Measurements from ENCODE around the gene ADGRF5.

The ADGRF5 gene

GRCh38 chr6:46932526-46933319, 11.0 kb upstream of the ADGRF5 start:
- Histone ChIP-seq H3K9me3 (ENCODE audit: control insufficient read depth, low read length) (no peaks in the 10 kb centered on the region), H3K27ac (ENCODE audit: insufficient read depth, low read length, poor library complexity, severe bottlenecking) (no peak overlapping the region), H3K4me3 (ENCODE audit: insufficient read depth, low read depth, low read length, poor library complexity, severe bottlenecking) (no peak overlapping the region), H3K4me1 (ENCODE audit: control insufficient read depth, insufficient read depth, low read length, poor library complexity, severe bottlenecking) (no peaks in the 10 kb centered on the region), H3K27me3 (replicated peaks; ENCODE audit: control insufficient read depth, insufficient read depth, low read length, poor library complexity, severe bottlenecking) (no peaks in the 10 kb centered on the region), H3K36me3 (ENCODE audit: control insufficient read depth, insufficient read depth, low read length) (no peaks in the 10 kb centered on the region)
- no peak for DNase-seq

- H3K4me1 ChIP-seq (ENCODE audit: control insufficient read depth, insufficient read depth, low read length, poor library complexity, severe bottlenecking), result no peaks in the 10 kb centered on the region
- no peak overlapping the region for H3K27ac ChIP-seq (ENCODE audit: insufficient read depth, low read length, poor library complexity, severe bottlenecking)
- no peak for DNase-seq
- H3K4me3 ChIP-seq (ENCODE audit: insufficient read depth, low read depth, low read length, poor library complexity, severe bottlenecking), result no peak overlapping the region
- H3K9me3 ChIP-seq (ENCODE audit: control insufficient read depth, low read length), result no peaks in the 10 kb centered on the region
- no peaks in the 10 kb centered on the region for H3K27me3 ChIP-seq (replicated peaks; ENCODE audit: control insufficient read depth, insufficient read depth, low read length, poor library complexity, severe bottlenecking)
- H3K36me3 ChIP-seq (ENCODE audit: control insufficient read depth, insufficient read depth, low read length), result no peaks in the 10 kb centered on the region
Observed at GRCh38 chr6:46931416-46931815, 9.7 kb upstream of the ADGRF5 start.

- H3K27me3 ChIP-seq (replicated peaks; ENCODE audit: control insufficient read depth, insufficient read depth, low read length, poor library complexity, severe bottlenecking), result no peaks in the 10 kb centered on the region
- no peak overlapping the region for H3K27ac ChIP-seq (ENCODE audit: insufficient read depth, low read length, poor library complexity, severe bottlenecking)
- DNase-seq, result no peak
- no peak overlapping the region for H3K4me3 ChIP-seq (ENCODE audit: insufficient read depth, low read depth, low read length, poor library complexity, severe bottlenecking)
- H3K4me1 ChIP-seq (ENCODE audit: control insufficient read depth, insufficient read depth, low read length, poor library complexity, severe bottlenecking), result no peaks in the 10 kb centered on the region
- no peaks in the 10 kb centered on the region for H3K36me3 ChIP-seq (ENCODE audit: control insufficient read depth, insufficient read depth, low read length)
- no peaks in the 10 kb centered on the region for H3K9me3 ChIP-seq (ENCODE audit: control insufficient read depth, low read length)
Observed at GRCh38 chr6:46930331-46930730, 8.6 kb upstream of the ADGRF5 start.

- H3K27ac ChIP-seq (ENCODE audit: insufficient read depth, low read length, poor library complexity, severe bottlenecking), result no peak overlapping the region
Observed at GRCh38 chr6:46927066-46927465, 5.3 kb upstream of the ADGRF5 start.

GRCh38 chr6:46926481-46926880, 4.7 kb upstream of the ADGRF5 start:
- Histone ChIP-seq H3K9me3 (ENCODE audit: control insufficient read depth, low read length) (no peaks in the 10 kb centered on the region), H3K36me3 (ENCODE audit: control insufficient read depth, insufficient read depth, low read length) (no peaks in the 10 kb centered on the region), H3K4me3 (ENCODE audit: insufficient read depth, low read depth, low read length, poor library complexity, severe bottlenecking) (no peak overlapping the region), H3K27me3 (replicated peaks; ENCODE audit: control insufficient read depth, insufficient read depth, low read length, poor library complexity, severe bottlenecking) (no peaks in the 10 kb centered on the region), H3K27ac (ENCODE audit: insufficient read depth, low read length, poor library complexity, severe bottlenecking) (no peak overlapping the region), H3K4me1 (ENCODE audit: control insufficient read depth, insufficient read depth, low read length, poor library complexity, severe bottlenecking) (no peaks in the 10 kb centered on the region)
- no peak for DNase-seq

More at GRCh38 chr6:46927066-46927465, 5.3 kb upstream of the ADGRF5 start:
- H3K4me1 ChIP-seq (ENCODE audit: control insufficient read depth, insufficient read depth, low read length, poor library complexity, severe bottlenecking), result no peaks in the 10 kb centered on the region
- no peaks in the 10 kb centered on the region for H3K36me3 ChIP-seq (ENCODE audit: control insufficient read depth, insufficient read depth, low read length)
- no peak for DNase-seq
- H3K27me3 ChIP-seq (replicated peaks; ENCODE audit: control insufficient read depth, insufficient read depth, low read length, poor library complexity, severe bottlenecking), result no peaks in the 10 kb centered on the region
- no peak overlapping the region for H3K4me3 ChIP-seq (ENCODE audit: insufficient read depth, low read depth, low read length, poor library complexity, severe bottlenecking)
- H3K9me3 ChIP-seq (ENCODE audit: control insufficient read depth, low read length), result no peaks in the 10 kb centered on the region

GRCh38 chr6:46925563-46926253, 4.0 kb upstream of the ADGRF5 start:
- H3K9me3 ChIP-seq (ENCODE audit: control insufficient read depth, low read length), result no peaks in the 10 kb centered on the region
- H3K27me3 ChIP-seq (replicated peaks; ENCODE audit: control insufficient read depth, insufficient read depth, low read length, poor library complexity, severe bottlenecking), result no peaks in the 10 kb centered on the region
- no peak overlapping the region for H3K27ac ChIP-seq (ENCODE audit: insufficient read depth, low read length, poor library complexity, severe bottlenecking)
- H3K36me3 ChIP-seq (ENCODE audit: control insufficient read depth, insufficient read depth, low read length), result no peaks in the 10 kb centered on the region
- H3K4me1 ChIP-seq (ENCODE audit: control insufficient read depth, insufficient read depth, low read length, poor library complexity, severe bottlenecking), result no peaks in the 10 kb centered on the region
- no peak for DNase-seq
- no peak overlapping the region for H3K4me3 ChIP-seq (ENCODE audit: insufficient read depth, low read depth, low read length, poor library complexity, severe bottlenecking)

- Histone ChIP-seq H3K4me3 (ENCODE audit: insufficient read depth, low read depth, low read length, poor library complexity, severe bottlenecking) (no peak overlapping the region), H3K27me3 (replicated peaks; ENCODE audit: control insufficient read depth, insufficient read depth, low read length, poor library complexity, severe bottlenecking) (no peaks in the 10 kb centered on the region), H3K9me3 (ENCODE audit: control insufficient read depth, low read length) (no peaks in the 10 kb centered on the region), H3K4me1 (ENCODE audit: control insufficient read depth, insufficient read depth, low read length, poor library complexity, severe bottlenecking) (no peaks in the 10 kb centered on the region), H3K36me3 (ENCODE audit: control insufficient read depth, insufficient read depth, low read length) (no peaks in the 10 kb centered on the region), H3K27ac (ENCODE audit: insufficient read depth, low read length, poor library complexity, severe bottlenecking) (no peak overlapping the region)
- no peak for DNase-seq
Observed at GRCh38 chr6:46923476-46923875, 1.7 kb upstream of the ADGRF5 start.

- no peaks in the 10 kb centered on the region for H3K4me1 ChIP-seq (ENCODE audit: control insufficient read depth, insufficient read depth, low read length, poor library complexity, severe bottlenecking)
- H3K9me3 ChIP-seq (ENCODE audit: control insufficient read depth, low read length), result no peaks in the 10 kb centered on the region
- H3K4me3 ChIP-seq (ENCODE audit: insufficient read depth, low read depth, low read length, poor library complexity, severe bottlenecking), result no peak overlapping the region
- no peaks in the 10 kb centered on the region for H3K27me3 ChIP-seq (replicated peaks; ENCODE audit: control insufficient read depth, insufficient read depth, low read length, poor library complexity, severe bottlenecking)
- no peak for DNase-seq
- no peaks in the 10 kb centered on the region for H3K36me3 ChIP-seq (ENCODE audit: control insufficient read depth, insufficient read depth, low read length)
- H3K27ac ChIP-seq (ENCODE audit: insufficient read depth, low read length, poor library complexity, severe bottlenecking), result no peak overlapping the region
Observed at GRCh38 chr6:46921059-46921458, 679 bp downstream of the ADGRF5 start.

GRCh38 chr6:46918806-46919205, 2.9 kb downstream of the ADGRF5 start:
- Histone ChIP-seq H3K27me3 (replicated peaks; ENCODE audit: control insufficient read depth, insufficient read depth, low read length, poor library complexity, severe bottlenecking) (no peaks in the 10 kb centered on the region), H3K4me1 (ENCODE audit: control insufficient read depth, insufficient read depth, low read length, poor library complexity, severe bottlenecking) (no peaks in the 10 kb centered on the region), H3K36me3 (ENCODE audit: control insufficient read depth, insufficient read depth, low read length) (no peaks in the 10 kb centered on the region), H3K27ac (ENCODE audit: insufficient read depth, low read length, poor library complexity, severe bottlenecking) (no peak overlapping the region), H3K9me3 (ENCODE audit: control insufficient read depth, low read length) (no peaks in the 10 kb centered on the region), H3K4me3 (ENCODE audit: insufficient read depth, low read depth, low read length, poor library complexity, severe bottlenecking) (no peak overlapping the region)
- DNase-seq, result no peak

- Histone ChIP-seq H3K27me3 (replicated peaks; ENCODE audit: control insufficient read depth, insufficient read depth, low read length, poor library complexity, severe bottlenecking) (no peaks in the 10 kb centered on the region), H3K9me3 (ENCODE audit: control insufficient read depth, low read length) (no peaks in the 10 kb centered on the region), H3K4me1 (ENCODE audit: control insufficient read depth, insufficient read depth, low read length, poor library complexity, severe bottlenecking) (no peaks in the 10 kb centered on the region), H3K36me3 (ENCODE audit: control insufficient read depth, insufficient read depth, low read length) (no peaks in the 10 kb centered on the region), H3K4me3 (ENCODE audit: insufficient read depth, low read depth, low read length, poor library complexity, severe bottlenecking) (no peak overlapping the region), H3K27ac (ENCODE audit: insufficient read depth, low read length, poor library complexity, severe bottlenecking) (no peak overlapping the region)
- DNase-seq, result no peak
Observed at GRCh38 chr6:46917002-46917545, 4.7 kb downstream of the ADGRF5 start.
